Activated CD4-positive, alpha-beta memory T cell treated with anti-CD3 and anti-CD28 coated beads for 36 hours (primary cell): ENCODE data around the gene PDZD4. TPM values are rescaled to one million over a fixed set of nuclear protein-coding genes. Genes with fewer than 3 reads are reported as not detected.

Source experiments
- CTCF ChIA-PET: fragments of 350-600 bp; sonication (Branson Sonifier 250); formaldehyde crosslinking; loops from one replicate; lab custom pipeline; 2021; ENCODE audit warnings: antibody characterized with exemption, inconsistent platforms; lab: Charles Lee
- POLR2A ChIA-PET: fragments of 350-600 bp; sonication (Branson Sonifier 250); formaldehyde crosslinking; loops from one replicate; lab custom pipeline; 2021; ENCODE audit warnings: antibody characterized with exemption; lab: Charles Lee
- DNase-seq: peaks from one replicate; pipeline ENCODE4 v3.0.0-alpha.2; 2020
- H3K27ac Mint-ChIP-seq: one replicate; pipeline ENCODE4 v1.8.0; 2021; ENCODE audit warnings: mixed read lengths
- H3K27me3 Mint-ChIP-seq: one replicate; pipeline ENCODE4 v1.8.0; 2021; ENCODE audit warnings: mixed read lengths
- H3K36me3 Mint-ChIP-seq: one replicate; pipeline ENCODE4 v1.8.0; 2021; ENCODE audit warnings: mixed read lengths
- H3K4me1 Mint-ChIP-seq: one replicate; pipeline ENCODE4 v1.8.0; 2021; ENCODE audit warnings: low read depth, mixed read lengths
- H3K4me3 Mint-ChIP-seq: one replicate; pipeline ENCODE4 v1.8.0; 2021; ENCODE audit warnings: mild to moderate bottlenecking, mixed read lengths
- H3K9me3 Mint-ChIP-seq: one replicate; pipeline ENCODE4 v1.8.0; 2021; ENCODE audit warnings: mixed read lengths
- intact Hi-C: fragments of 100-400 bp; cut with micrococcal nuclease; formaldehyde crosslinking; loops from one replicate; pipeline ENCODE4 v1.15.1; 2023
- total RNA-seq, 2 experiments: library from RNA; stranded (reverse); gene quantifications; one replicate each; pipeline ENCODE4 v1.2.3, GENCODE V29; 2021

Gene PDZD4
- total RNA-seq, 2 experiments from 2014 or later = 4.9 to 5.7 TPM

DNA sequence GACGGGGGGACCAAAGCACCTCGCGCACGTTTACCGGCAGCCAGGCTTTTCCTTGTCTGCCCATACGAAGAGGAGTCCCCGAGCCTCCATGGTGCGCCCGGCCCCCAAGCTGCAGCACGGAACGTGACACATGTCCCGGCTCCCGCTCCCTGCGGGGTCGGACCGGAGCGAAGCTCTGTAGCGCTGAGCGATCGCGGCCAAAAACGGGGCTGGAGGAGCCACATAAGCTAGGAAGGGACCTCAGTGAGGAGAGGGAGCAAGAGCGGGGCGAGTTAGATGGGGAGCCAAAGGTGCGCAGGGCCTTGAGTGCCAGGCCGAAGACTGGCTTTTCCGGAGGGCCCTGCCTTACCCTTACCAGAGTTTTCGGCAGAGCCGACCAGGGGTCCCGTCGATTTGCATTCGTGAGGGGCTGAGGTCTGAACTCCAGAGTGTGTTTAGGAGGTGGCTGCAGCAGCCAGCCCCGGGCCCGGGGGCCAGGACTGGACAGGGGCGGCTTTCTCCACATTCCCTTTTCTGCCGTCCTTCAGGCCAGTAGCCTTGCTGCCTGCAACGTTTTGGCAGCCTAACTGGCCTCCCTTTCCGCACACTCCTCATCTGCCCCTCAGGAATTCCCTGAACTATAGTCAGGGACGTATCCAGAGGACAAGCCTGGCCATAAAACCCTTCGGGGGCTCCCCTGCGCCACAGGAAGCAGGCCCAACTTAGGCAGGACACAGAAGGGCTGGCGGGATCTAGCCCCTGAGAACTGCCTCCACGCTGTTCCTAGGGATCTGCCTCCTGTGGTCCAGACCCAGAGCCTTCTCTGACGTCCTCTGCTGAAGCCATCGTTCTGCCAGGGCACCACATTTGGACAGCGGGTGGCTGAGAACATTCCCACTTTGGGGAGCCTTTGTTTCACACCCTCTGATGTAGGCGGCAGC lies 35.2 kb downstream of the PDZD4 start:
- peak; percentile 38 for DNase-seq
- H3K27ac Mint-ChIP-seq = peak overlapping the region; percentile 65
- H3K4me1 Mint-ChIP-seq = peaks cover 18% of the 10 kb centered on the region
- no peaks in the 10 kb centered on the region for H3K27me3 Mint-ChIP-seq
- ChIA-PET CTCF (interaction anchor here (0.8 to 1.2 kb wide), 6 partner anchors 29 to 152 kb away, joined by 3 to 6 read pairs (median 3); partner anchors contain the start of genes ARHGAP4 and SLC6A8), POLR2A (interaction anchor here (0.9 to 1.6 kb wide), 4 partner anchors 13 to 130 kb away, joined by 3 to 17 read pairs (median 4); partner anchors contain the start of gene ARHGAP4)
- no peaks in the 10 kb centered on the region for H3K9me3 Mint-ChIP-seq
- peak overlapping the region; percentile 90 for H3K4me3 Mint-ChIP-seq
- intact Hi-C loops = loop anchor here (1.0 to 10.0 kb wide), 6 partner anchors 70 to 642 kb away; partner anchors contain the start of genes ABCD1, BCAP31, GDI1 and HAUS7
- H3K36me3 Mint-ChIP-seq = peaks cover 5% of the 10 kb centered on the region

DNA sequence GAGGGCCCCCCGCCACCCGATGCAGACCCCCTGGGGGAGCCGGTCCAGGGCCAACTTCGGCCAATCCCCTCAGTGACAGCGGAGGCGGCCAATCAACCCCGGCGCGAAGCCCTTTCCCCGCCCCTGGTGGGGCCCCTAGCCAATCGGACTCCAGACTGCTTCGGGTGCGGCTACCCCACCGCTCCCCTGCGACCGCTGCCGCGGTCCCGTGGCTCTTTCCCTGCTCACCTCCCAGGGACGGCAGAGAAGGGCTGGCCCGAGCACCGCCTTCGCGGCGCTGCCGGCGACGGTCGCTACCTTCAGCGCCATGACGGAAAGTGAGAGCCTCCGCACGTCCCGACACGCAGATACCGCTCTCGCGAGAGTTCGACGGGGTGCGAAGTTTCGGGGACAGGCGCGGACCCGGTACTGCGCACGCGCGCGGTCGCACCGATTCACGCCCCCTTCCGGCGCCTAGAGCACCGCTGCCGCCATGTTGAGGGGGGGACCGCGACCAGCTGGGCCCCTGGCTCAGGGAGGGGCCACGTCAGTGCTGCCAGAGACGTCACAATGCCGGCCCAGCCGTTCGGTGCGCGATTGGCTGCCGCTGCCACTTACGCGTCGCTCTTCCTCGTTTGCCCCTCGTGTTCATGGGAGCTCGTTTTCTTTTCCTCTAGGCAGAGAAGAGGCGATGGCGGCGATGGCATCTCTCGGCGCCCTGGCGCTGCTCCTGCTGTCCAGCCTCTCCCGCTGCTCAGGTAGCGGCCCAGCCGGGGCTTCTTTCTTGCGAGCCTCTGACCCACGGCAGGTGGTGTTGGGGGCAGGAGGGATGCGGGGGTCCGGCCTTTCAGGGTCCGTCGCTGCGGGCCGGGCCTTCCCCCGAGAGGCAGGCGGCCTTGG lies 36.1 kb downstream of the PDZD4 start, which contains the start of the genes IDH3G and SSR4:
TSS of gene IDH3G (minus strand) at position 358 of the 879 bp plus-strand sequence. CDS start at position 309, 49 bp downstream.
TSS of gene SSR4 (plus strand) at position 651 of the 879 bp plus-strand sequence. CDS start at position 671, 20 bp downstream.
- DNase-seq = peak; percentile 95
- no peaks in the 10 kb centered on the region for H3K9me3 Mint-ChIP-seq
- peaks cover 18% of the 10 kb centered on the region for H3K4me1 Mint-ChIP-seq
- H3K27me3 Mint-ChIP-seq = no peaks in the 10 kb centered on the region
- peaks cover 5% of the 10 kb centered on the region for H3K36me3 Mint-ChIP-seq
- POLR2A ChIA-PET = interaction anchor here (0.9 to 1.6 kb wide), 4 partner anchors 12 to 131 kb away, joined by 3 to 17 read pairs (median 4); partner anchors contain the start of gene ARHGAP4
- intact Hi-C loops = loop anchor here (1.0 to 10.0 kb wide), 6 partner anchors 69 to 643 kb away; partner anchors contain the start of genes ABCD1, BCAP31, GDI1 and HAUS7
- CTCF ChIA-PET = interaction anchor here (0.8 to 1.3 kb wide), 7 partner anchors 28 to 153 kb away, joined by 3 to 6 read pairs (median 3); partner anchors contain the start of genes ARHGAP4 and SLC6A8
- peak within 1 kb of the TSS; percentile 90 for H3K4me3 Mint-ChIP-seq
- peak within 1 kb of the TSS; percentile 80 for H3K27ac Mint-ChIP-seq

DNA sequence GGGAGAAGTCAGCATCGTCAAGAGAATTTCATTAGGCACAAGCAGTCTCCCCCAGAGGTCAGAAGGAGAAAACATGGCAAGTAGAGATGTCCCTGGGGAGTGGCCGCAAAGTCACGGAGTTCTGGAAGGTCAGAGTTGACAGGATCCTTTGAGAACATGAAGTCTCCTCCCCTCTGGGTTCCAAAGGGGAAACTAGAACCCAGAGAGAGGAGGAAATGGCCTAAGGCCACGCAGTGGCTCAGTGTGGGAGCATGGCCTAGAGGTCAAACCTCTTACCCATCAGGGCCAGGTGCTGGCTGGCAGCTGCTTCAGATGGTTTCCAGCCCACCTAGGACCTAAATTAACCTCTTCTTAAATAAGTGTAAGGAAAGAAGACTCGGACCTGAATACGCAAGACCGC lies 37.1 kb downstream of the PDZD4 start:
- Mint-ChIP-seq H3K27ac (peak overlapping the region; percentile 73), H3K36me3 (peaks cover 5% of the 10 kb centered on the region), H3K27me3 (no peaks in the 10 kb centered on the region), H3K9me3 (no peaks in the 10 kb centered on the region), H3K4me3 (peak overlapping the region; percentile 90), H3K4me1 (peaks cover 18% of the 10 kb centered on the region)
- no peak for DNase-seq
- ChIA-PET POLR2A (interaction anchor here (1.5 kb wide), 1 partner anchor 11 kb away, joined by 3 read pairs; no protein-coding TSS in a partner anchor), CTCF (interaction anchor here (1.3 kb wide), 1 partner anchor 30 kb away, joined by 3 read pairs; no protein-coding TSS in a partner anchor)
- intact Hi-C loops = loop anchor here (5.0 to 10.0 kb wide), 4 partner anchors 68 to 644 kb away; partner anchors contain the start of genes ABCD1, BCAP31, GDI1 and HAUS7

- Mint-ChIP-seq H3K36me3 (peaks cover 5% of the 10 kb centered on the region), H3K4me3 (peak overlapping the region; percentile 90), H3K27me3 (no peaks in the 10 kb centered on the region), H3K4me1 (peaks cover 18% of the 10 kb centered on the region), H3K27ac (no peak overlapping the region), H3K9me3 (no peaks in the 10 kb centered on the region)
- intact Hi-C loops = loop anchor here (5.0 to 10.0 kb wide), 4 partner anchors 68 to 645 kb away; partner anchors contain the start of genes ABCD1, BCAP31, GDI1 and HAUS7
- CTCF ChIA-PET = no interaction called here
- DNase-seq = no peak
- POLR2A ChIA-PET = no interaction called here
Measured at GRCh38 chrX:153792368-153792767, 38.0 kb downstream of the PDZD4 start.

DNA sequence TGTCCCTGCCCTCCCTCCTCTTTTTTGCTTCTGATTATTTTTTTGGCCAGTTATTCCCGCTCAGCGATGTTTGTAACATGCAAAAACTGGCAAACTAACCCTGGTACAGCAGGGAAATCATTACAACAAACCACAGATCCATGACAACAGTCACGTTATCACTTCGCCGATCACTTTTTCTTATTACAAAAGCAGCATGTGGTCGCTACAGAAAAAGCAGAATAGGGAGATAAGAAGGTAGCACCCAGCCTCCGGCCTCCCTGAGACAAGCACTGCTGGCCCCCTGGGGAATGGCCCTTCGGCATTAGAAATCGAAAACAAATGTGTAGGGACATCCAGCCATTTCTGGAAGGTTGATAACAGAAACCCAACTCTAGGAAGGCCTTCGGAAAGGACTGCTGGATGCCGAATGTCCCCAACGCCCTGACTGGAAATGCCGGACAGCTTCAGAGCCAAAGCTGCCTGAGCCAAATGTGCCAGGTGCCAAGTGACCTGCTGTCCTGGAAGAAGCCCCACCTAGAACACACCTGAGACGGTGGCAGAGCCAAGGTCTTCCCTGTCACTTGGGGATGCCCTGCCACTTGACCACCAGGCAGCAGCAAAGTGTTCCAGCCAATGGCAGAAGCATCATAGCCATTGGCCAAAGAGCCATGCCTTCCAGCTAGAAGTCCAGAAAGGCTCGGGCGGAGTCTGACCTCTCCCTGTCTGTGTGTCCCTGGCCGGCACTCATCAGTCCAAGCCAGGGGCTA lies 39.1 kb downstream of the PDZD4 start:
- Mint-ChIP-seq H3K27me3 (no peaks in the 10 kb centered on the region), H3K4me3 (no peak overlapping the region), H3K9me3 (no peaks in the 10 kb centered on the region), H3K27ac (no peak overlapping the region), H3K36me3 (peaks cover 5% of the 10 kb centered on the region), H3K4me1 (peaks cover 12% of the 10 kb centered on the region)
- ChIA-PET CTCF (no interaction called here), POLR2A (no interaction called here)
- intact Hi-C loops = loop anchor here (5.0 to 10.0 kb wide), 4 partner anchors 66 to 646 kb away; partner anchors contain the start of genes ABCD1, BCAP31, GDI1 and HAUS7
- DNase-seq = no peak

- Mint-ChIP-seq H3K27me3 (no peaks in the 10 kb centered on the region), H3K4me3 (no peak overlapping the region), H3K4me1 (peaks cover 7% of the 10 kb centered on the region), H3K27ac (no peak overlapping the region), H3K36me3 (peaks cover 4% of the 10 kb centered on the region), H3K9me3 (no peaks in the 10 kb centered on the region)
- no peak for DNase-seq
- intact Hi-C loops = loop anchor here (5.0 to 10.0 kb wide), 4 partner anchors 65 to 648 kb away; partner anchors contain the start of genes ABCD1, BCAP31, GDI1 and HAUS7
- POLR2A ChIA-PET = no interaction called here
- CTCF ChIA-PET = no interaction called here
Measured at GRCh38 chrX:153789654-153790053, 40.7 kb downstream of the PDZD4 start.

- Mint-ChIP-seq H3K36me3 (peaks cover 4% of the 10 kb centered on the region), H3K4me3 (no peak overlapping the region), H3K27ac (no peak overlapping the region), H3K27me3 (no peaks in the 10 kb centered on the region), H3K9me3 (no peaks in the 10 kb centered on the region), H3K4me1 (no peaks in the 10 kb centered on the region)
- CTCF ChIA-PET = no interaction called here
- no peak for DNase-seq
- POLR2A ChIA-PET = no interaction called here
- intact Hi-C loops = no loop called here
Measured at GRCh38 chrX:153786669-153787068, 43.7 kb downstream of the PDZD4 start.

DNA sequence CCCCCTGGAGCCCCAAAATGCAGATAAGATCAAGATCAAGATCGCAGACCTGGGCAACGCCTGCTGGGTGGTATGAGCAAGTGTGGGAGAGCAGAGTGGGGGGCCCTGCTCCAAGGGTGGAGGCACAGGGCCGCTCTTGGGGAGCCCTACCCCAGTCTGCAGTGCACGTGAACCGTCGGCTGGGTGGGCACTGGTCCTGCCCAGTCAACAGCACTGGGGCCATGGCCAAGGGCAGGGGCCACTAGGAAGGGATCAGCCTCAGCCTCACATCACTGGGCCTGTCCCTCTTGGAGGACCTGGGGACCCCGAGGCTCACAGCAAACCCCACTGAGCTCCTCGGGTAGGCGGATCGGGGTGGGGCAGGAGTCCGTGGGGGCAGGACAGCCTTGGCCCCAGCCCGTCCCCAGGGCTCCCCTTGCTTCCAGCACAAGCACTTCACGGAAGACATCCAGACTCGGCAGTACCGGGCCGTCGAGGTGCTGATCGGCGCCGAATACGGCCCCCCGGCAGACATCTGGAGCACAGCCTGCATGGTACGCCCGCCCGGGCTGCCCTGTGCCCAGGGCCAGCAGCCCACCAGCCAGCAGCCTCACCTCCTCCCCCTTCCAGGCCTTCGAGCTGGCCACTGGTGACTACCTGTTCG lies 45.9 kb downstream of the PDZD4 start:
- DNase-seq = no peak
- intact Hi-C loops = no loop called here
- Mint-ChIP-seq H3K36me3 (peaks cover 4% of the 10 kb centered on the region), H3K9me3 (no peaks in the 10 kb centered on the region), H3K4me3 (no peak overlapping the region), H3K4me1 (peaks cover 3% of the 10 kb centered on the region), H3K27me3 (peaks cover 8% of the 10 kb centered on the region), H3K27ac (no peak overlapping the region)
- CTCF ChIA-PET = no interaction called here
- POLR2A ChIA-PET = no interaction called here

DNA sequence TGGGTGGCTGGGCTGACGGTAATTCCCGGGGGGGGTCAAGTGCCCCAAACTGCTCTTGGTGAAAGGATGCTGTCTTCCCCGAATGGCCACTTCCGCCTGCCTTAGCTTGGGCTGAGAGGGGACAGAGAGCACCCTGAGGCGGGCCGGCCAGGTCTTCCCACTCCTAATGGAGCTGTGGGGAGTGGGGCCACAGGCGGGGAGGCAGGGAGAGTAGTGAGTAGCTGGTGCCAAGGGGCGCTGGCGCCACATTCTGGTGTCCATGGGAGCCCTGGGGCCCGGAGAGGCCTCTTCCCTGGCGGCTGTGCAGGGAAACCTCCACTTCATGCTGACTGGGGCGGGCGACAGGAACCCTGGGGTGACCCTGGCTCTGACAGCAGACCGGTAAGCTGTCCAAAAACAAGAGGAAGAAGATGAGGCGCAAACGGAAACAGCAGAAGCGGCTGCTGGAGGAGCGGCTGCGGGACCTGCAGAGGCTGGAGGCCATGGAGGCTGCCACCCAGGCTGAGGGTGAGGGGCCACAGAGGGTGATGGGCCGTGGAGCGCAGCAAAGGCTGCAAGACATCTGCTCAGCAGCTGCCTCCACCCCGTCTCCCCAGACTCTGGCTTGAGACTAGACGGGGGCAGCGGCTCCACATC lies 46.8 kb downstream of the PDZD4 start:
- POLR2A ChIA-PET = no interaction called here
- H3K27ac Mint-ChIP-seq = no peak overlapping the region
- peaks cover 3% of the 10 kb centered on the region for H3K4me1 Mint-ChIP-seq
- no peak for DNase-seq
- H3K27me3 Mint-ChIP-seq = peaks cover 8% of the 10 kb centered on the region
- intact Hi-C loops = no loop called here
- CTCF ChIA-PET = no interaction called here
- peaks cover 4% of the 10 kb centered on the region for H3K36me3 Mint-ChIP-seq
- no peaks in the 10 kb centered on the region for H3K9me3 Mint-ChIP-seq
- H3K4me3 Mint-ChIP-seq = no peak overlapping the region

- peaks cover 4% of the 10 kb centered on the region for H3K36me3 Mint-ChIP-seq
- H3K27ac Mint-ChIP-seq = no peak overlapping the region
- peaks cover 3% of the 10 kb centered on the region for H3K4me1 Mint-ChIP-seq
- no peak for DNase-seq
- ChIA-PET POLR2A (no interaction called here), CTCF (no interaction called here)
- intact Hi-C loops = no loop called here
- peaks cover 8% of the 10 kb centered on the region for H3K27me3 Mint-ChIP-seq
- H3K9me3 Mint-ChIP-seq = no peaks in the 10 kb centered on the region
- H3K4me3 Mint-ChIP-seq = no peak overlapping the region
Measured at GRCh38 chrX:153782871-153783270, 47.5 kb downstream of the PDZD4 start.
